Endometrial microvascular endothelial cells (primary cell): Measurements from ENCODE around the gene PTGIR. TPM values are rescaled to one million over a fixed set of nuclear protein-coding genes. Genes with fewer than 3 reads are reported as not detected.

Experiments used
- in situ Hi-C: cut with HindIII; loops from 2 replicates; pipeline ENCODE4 v1.10.0; 2017; ENCODE audit warnings: low sequenced_read_pairs, low pct_unique_long_range_greater_than_20kb; ENCODE audit errors: inconsistent ontology term
- total RNA-seq: library from RNA; depleted of rRNA; stranded (reverse); fragments of >200 nt; gene quantifications from one replicate; pipeline ENCODE4 v1.2.3, GENCODE V29; 2015; ENCODE audit errors: inconsistent ontology term

Gene PTGIR
- total RNA-seq, 1 donor from 2014 or later: 0.46 TPM

DNA sequence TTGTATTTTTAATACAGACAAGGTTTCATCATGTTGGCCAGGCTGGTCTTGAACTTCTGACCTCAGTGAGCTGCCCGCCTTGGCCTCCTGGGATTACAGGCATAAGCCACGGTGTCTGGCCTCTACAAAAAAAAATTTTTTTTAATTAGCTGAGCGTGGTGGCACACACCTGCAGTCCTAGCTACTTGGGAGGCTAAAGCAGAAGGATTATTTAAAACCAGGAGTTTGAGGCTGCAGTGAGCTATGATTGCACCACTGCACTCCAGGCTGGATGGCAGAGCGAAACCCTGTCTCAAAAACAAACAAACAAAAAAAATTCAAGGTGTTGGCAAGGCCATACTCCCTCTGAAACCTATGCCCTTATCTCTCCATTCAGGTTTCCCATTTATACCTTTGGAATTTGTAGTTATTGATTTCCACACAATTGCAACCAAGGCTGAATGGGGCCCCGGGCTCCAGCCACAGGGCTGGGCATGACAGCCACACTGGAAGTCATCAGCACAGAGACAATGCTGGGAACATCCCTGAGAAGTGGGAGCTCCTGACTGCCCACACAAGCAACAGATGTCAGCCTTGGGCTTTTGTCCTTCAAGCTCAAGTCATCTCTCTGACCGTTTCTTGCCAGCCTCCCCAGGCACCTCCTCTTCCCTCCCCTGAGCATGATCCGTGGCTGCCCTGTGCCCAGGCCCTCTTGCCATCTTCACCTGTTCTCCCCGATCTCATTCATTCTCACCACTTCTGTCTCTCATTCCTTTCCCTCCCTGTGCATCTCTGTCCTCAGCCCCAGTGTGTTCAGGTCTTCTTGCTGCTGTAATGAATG is 51.0 kb downstream of the PTGIR start:
- in situ Hi-C loops: no loop called here

- in situ Hi-C loops: no loop called here
These were observed 53.4 kb downstream of the PTGIR start for GRCh38 chr19:46571495-46571894.

Other genes starting within 250 kb of the PTGIR start
- 0.09 TPM for gene CCDC8, start 211.5 kb downstream of the PTGIR start, total RNA-seq
- gene PNMA8C, start 196.2 kb downstream of the PTGIR start, total RNA-seq: not detected
- not detected for gene PNMA8A, start 153.5 kb downstream of the PTGIR start, total RNA-seq
- gene PNMA8B, start 129.2 kb downstream of the PTGIR start, total RNA-seq: not detected
- gene CALM3, start 23.8 kb downstream of the PTGIR start, total RNA-seq: 277 TPM
- not detected for gene GNG8, start 11.1 kb upstream of the PTGIR start, total RNA-seq
- gene DACT3, start 36.1 kb upstream of the PTGIR start, total RNA-seq: 0.19 TPM
- 30.9 TPM for gene PRKD2, start 92.0 kb upstream of the PTGIR start, total RNA-seq
- 18.6 TPM for gene FKRP, start 121.0 kb upstream of the PTGIR start, total RNA-seq
- gene STRN4, start 121.4 kb upstream of the PTGIR start, total RNA-seq: 95.9 TPM
- gene SLC1A5, start 163.5 kb upstream of the PTGIR start, total RNA-seq: 138 TPM
- gene AP2S1, start 225.8 kb upstream of the PTGIR start, total RNA-seq: 287 TPM
- 24.3 TPM for gene ARHGAP35, start 235.9 kb upstream of the PTGIR start, total RNA-seq